Stimulated activated CD8-positive, alpha-beta memory T cell treated with anti-CD3 and anti-CD28 coated beads, Interleukin-15, amount 100 ng/mL, for 4 hours (primary cell): ENCODE data around the gene GREB1.

Experiments
- DNase-seq, 2 donors: peaks; one replicate each; pipeline ENCODE4 v3.0.0-alpha.2; 2020; ENCODE audit warnings: low read depth in 2 of 2

GREB1 gene

GRCh38 chr2:11533278-11534070, at the start of gene GREB1:
TSS of gene GREB1 (plus strand) at chr2:11534045. CDS start at chr2:11556615, 22,570 bp downstream.
- DNase-seq, result no peak

GRCh38 chr2:11488809-11489208, 45.0 kb upstream of the GREB1 start:
- DNase-seq, result no peak

- DNase-seq, result no peak
Observed at GRCh38 chr2:11490194-11490593, 43.7 kb upstream of the GREB1 start.

GRCh38 chr2:11491348-11491933, 42.4 kb upstream of the GREB1 start:
- no peak for DNase-seq

- DNase-seq, result no peak
Observed at GRCh38 chr2:11492244-11492643, 41.6 kb upstream of the GREB1 start.

GRCh38 chr2:11492720-11493119, 41.1 kb upstream of the GREB1 start:
- no peak for DNase-seq

GRCh38 chr2:11493282-11493681, 40.6 kb upstream of the GREB1 start:
- DNase-seq, result no peak

- no peak for DNase-seq
Observed at GRCh38 chr2:11494310-11494709, 39.5 kb upstream of the GREB1 start.

- no peak for DNase-seq
Observed at GRCh38 chr2:11495844-11496681, 37.8 kb upstream of the GREB1 start.

GRCh38 chr2:11498543-11499034, 35.3 kb upstream of the GREB1 start:
- DNase-seq, result no peak

- no peak for DNase-seq
Observed at GRCh38 chr2:11499081-11499743, 34.6 kb upstream of the GREB1 start.

- DNase-seq, result no peak
Observed at GRCh38 chr2:11500702-11501303, 33.0 kb upstream of the GREB1 start.

GRCh38 chr2:11502740-11503292, 31.0 kb upstream of the GREB1 start:
- no peak for DNase-seq

GRCh38 chr2:11503354-11503927, 30.4 kb upstream of the GREB1 start:
- DNase-seq, result no peak

GRCh38 chr2:11505652-11506610, 27.9 kb upstream of the GREB1 start:
- no peak for DNase-seq

- no peak for DNase-seq
Observed at GRCh38 chr2:11506611-11506969, 27.3 kb upstream of the GREB1 start.

- DNase-seq, result no peak
Observed at GRCh38 chr2:11507517-11507916, 26.3 kb upstream of the GREB1 start.

- no peak for DNase-seq
Observed at GRCh38 chr2:11508279-11508678, 25.6 kb upstream of the GREB1 start.

GRCh38 chr2:11509657-11510360, 24.0 kb upstream of the GREB1 start:
- DNase-seq, result no peak
